ENCODE measurements around the gene KLF7.

KLF7 gene

DNA sequence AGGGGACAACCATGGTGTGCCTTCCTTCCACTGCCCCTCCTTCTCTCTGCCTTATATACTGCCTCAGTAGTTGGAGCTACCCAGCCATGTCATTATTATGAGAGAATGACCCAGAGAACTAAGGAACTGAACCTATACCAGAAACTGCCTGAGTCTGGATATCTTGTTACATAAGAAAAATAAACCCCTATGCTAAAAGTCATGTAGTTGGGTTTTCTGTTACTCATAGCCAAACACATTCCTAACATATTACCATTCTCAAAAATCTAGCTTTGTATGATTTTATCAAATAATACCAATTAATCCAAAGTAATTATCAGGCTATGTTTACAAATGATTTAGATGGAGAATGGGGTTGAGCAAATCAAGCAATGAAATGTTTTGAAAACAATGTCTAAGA is 15.0 kb upstream of the KLF7 start:
- H3K4me3 ChIP-seq (ENCODE audit: low read depth, low read length), result no peak overlapping the region
- H3K36me3 ChIP-seq, result no peaks in the 10 kb centered on the region
- no peaks in the 10 kb centered on the region for H3K9me3 ChIP-seq (ENCODE audit: severe bottlenecking)
- TF ChIP-seq CTCF (IDR thresholded peaks at IDR 0.05; ENCODE audit: low read depth, low read length), result no peak
- no peak overlapping the region for H3K27ac ChIP-seq
- H3K27me3 ChIP-seq (ENCODE audit: insufficient read depth, low read depth, severe bottlenecking), result no peaks in the 10 kb centered on the region
- no peak for DNase-seq

DNA sequence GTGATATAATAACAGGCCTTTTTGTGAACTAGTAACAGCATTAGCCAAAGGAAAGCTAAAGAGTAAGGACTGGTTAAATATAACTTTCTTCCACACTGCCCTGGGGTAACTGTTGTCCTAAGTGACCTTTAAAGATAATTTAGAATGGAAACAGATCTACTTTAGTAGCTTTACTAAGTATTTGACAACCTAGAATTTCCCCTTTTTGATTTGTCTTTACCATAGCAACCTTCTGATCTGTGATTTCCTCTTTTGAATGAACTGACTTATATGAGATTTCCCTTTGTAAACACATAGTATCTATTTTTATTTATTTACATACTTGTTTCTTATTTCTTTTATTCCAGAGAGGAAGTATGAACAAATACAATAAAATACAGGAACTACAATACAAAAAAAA is 10.5 kb upstream of the KLF7 start:
- Histone ChIP-seq H3K4me3 (ENCODE audit: low read depth, low read length) (no peak overlapping the region), H3K36me3 (no peaks in the 10 kb centered on the region), H3K27ac (no peak overlapping the region), H3K27me3 (ENCODE audit: insufficient read depth, low read depth, severe bottlenecking) (no peaks in the 10 kb centered on the region), H3K9me3 (ENCODE audit: severe bottlenecking) (no peaks in the 10 kb centered on the region)
- no peak for TF ChIP-seq CTCF (IDR thresholded peaks at IDR 0.05; ENCODE audit: low read depth, low read length)
- no peak for DNase-seq

GRCh38 chr2:207173641-207174040 is 7.9 kb upstream of the KLF7 start:
- Histone ChIP-seq H3K27ac (no peak overlapping the region), H3K9me3 (ENCODE audit: severe bottlenecking) (peaks cover 3% of the 10 kb centered on the region), H3K4me3 (ENCODE audit: low read depth, low read length) (no peak overlapping the region), H3K36me3 (no peaks in the 10 kb centered on the region), H3K27me3 (ENCODE audit: insufficient read depth, low read depth, severe bottlenecking) (no peaks in the 10 kb centered on the region)
- no peak for DNase-seq
- TF ChIP-seq CTCF (IDR thresholded peaks at IDR 0.05; ENCODE audit: low read depth, low read length), result no peak

- no peaks in the 10 kb centered on the region for H3K27me3 ChIP-seq (ENCODE audit: insufficient read depth, low read depth, severe bottlenecking)
- H3K36me3 ChIP-seq, result peaks cover 3% of the 10 kb centered on the region; the same call in 1 of the 2 replicates
- H3K4me3 ChIP-seq (ENCODE audit: low read depth, low read length), result peak overlapping the region; percentile 66
- TF ChIP-seq CTCF (IDR thresholded peaks at IDR 0.05; ENCODE audit: low read depth, low read length), result no peak
- no peak for DNase-seq
- peaks cover 3% of the 10 kb centered on the region for H3K9me3 ChIP-seq (ENCODE audit: severe bottlenecking)
- H3K27ac ChIP-seq, result peak overlapping the region; percentile 100
Measured at GRCh38 chr2:207167099-207167923, 1.6 kb upstream of the KLF7 start.

GRCh38 chr2:207166349-207167098 is 776 bp upstream of the KLF7 start:
- peak overlapping the region; percentile 66 for H3K4me3 ChIP-seq (ENCODE audit: low read depth, low read length)
- DNase-seq, result peak; percentile 79
- H3K9me3 ChIP-seq (ENCODE audit: severe bottlenecking), result peaks cover 3% of the 10 kb centered on the region
- TF ChIP-seq CTCF (IDR thresholded peaks at IDR 0.05; ENCODE audit: low read depth, low read length), result peak; percentile 43
- no peaks in the 10 kb centered on the region for H3K27me3 ChIP-seq (ENCODE audit: insufficient read depth, low read depth, severe bottlenecking)
- peaks cover 3% of the 10 kb centered on the region; the same call in 1 of the 2 replicates for H3K36me3 ChIP-seq
- H3K27ac ChIP-seq, result peak overlapping the region; percentile 100

Data from WERI-Rb-1 (cell line).